GM23248 (cell line): ENCODE measurements around the gene EDC3. TPM values are rescaled to one million over a fixed set of nuclear protein-coding genes. Genes with fewer than 3 reads are reported as not detected.
"Not testable (repeated sequence)": the region's sequence is repeated elsewhere in the genome, so short reads cannot be mapped to it uniquely, and the experiment has no call there.

Experiments used
- DNase-seq: peaks from one replicate; pipeline ENCODE4 v3.0.0-alpha.2; 2015
- H2AFZ ChIP-seq: fragments of 200-600 bp; sonication (generic); 2 replicates; pipeline ENCODE4 v1.6.1; 2016; ENCODE audit warnings: antibody characterized with exemption
- H3F3A ChIP-seq: fragments of 200-600 bp; sonication (generic); 2 replicates; pipeline ENCODE4 v1.6.1; 2016; ENCODE audit warnings: mild to moderate bottlenecking, antibody characterized with exemption, mixed run types; ENCODE audit not compliant: insufficient read depth
- H3K27ac ChIP-seq: fragments of 200-600 bp; sonication (generic); 2 replicates; pipeline ENCODE4 v1.5.1; 2016; ENCODE audit warnings: mild to moderate bottlenecking
- H3K27me3 ChIP-seq: fragments of 200-600 bp; sonication (generic); replicated peaks from 2 replicates; pipeline ENCODE4 v1.6.1; 2016; ENCODE audit warnings: mild to moderate bottlenecking; ENCODE audit not compliant: insufficient read depth
- H3K36me3 ChIP-seq: fragments of 200-600 bp; sonication (generic); 2 replicates; pipeline ENCODE4 v1.6.1; 2016; ENCODE audit warnings: low read depth, mild to moderate bottlenecking
- H3K4me1 ChIP-seq: fragments of 200-600 bp; sonication (generic); 2 replicates; pipeline ENCODE4 v1.6.1; 2016; ENCODE audit warnings: mild to moderate bottlenecking; ENCODE audit not compliant: insufficient read depth
- H3K4me2 ChIP-seq: fragments of 200-600 bp; sonication (generic); one replicate; pipeline ENCODE4 v1.6.1; 2016; ENCODE audit warnings: mild to moderate bottlenecking; ENCODE audit not compliant: unreplicated experiment
- H3K4me3 ChIP-seq: fragments of 200-600 bp; sonication (generic); 2 replicates; pipeline ENCODE4 v1.5.1; 2016; ENCODE audit warnings: mild to moderate bottlenecking
- H3K79me2 ChIP-seq: fragments of 200-600 bp; sonication (generic); 2 replicates; pipeline ENCODE4 v1.6.1; 2016; ENCODE audit warnings: mild to moderate bottlenecking; ENCODE audit not compliant: insufficient read depth
- H3K9ac ChIP-seq: fragments of 200-600 bp; sonication (generic); 2 replicates; pipeline ENCODE4 v1.6.1; 2016; ENCODE audit warnings: mild to moderate bottlenecking
- H3K9me2 ChIP-seq: fragments of 200-600 bp; sonication (generic); 2 replicates; pipeline ENCODE4 v1.6.1; 2016; ENCODE audit warnings: mixed run types, mild to moderate bottlenecking, moderate library complexity; ENCODE audit not compliant: insufficient read depth
- H3K9me3 ChIP-seq: fragments of 200-600 bp; sonication (generic); one replicate; pipeline ENCODE4 v1.6.1; 2017; ENCODE audit warnings: low read depth
- H4K20me1 ChIP-seq: fragments of 200-600 bp; sonication (generic); 2 replicates; pipeline ENCODE4 v1.6.0; 2016; ENCODE audit not compliant: insufficient read depth
- EZH2 ChIP-seq: fragments of 200-600 bp; sonication (generic); IDR thresholded peaks from 2 replicates; pipeline ENCODE4 v1.6.1; 2018; ENCODE audit warnings: antibody characterized with exemption, mild to moderate bottlenecking; ENCODE audit not compliant: insufficient read depth, poor library complexity, severe bottlenecking
- EZH2phosphoT487 ChIP-seq: fragments of 200-600 bp; sonication (generic); IDR thresholded peaks from 2 replicates; pipeline ENCODE4 v1.6.1; 2018; ENCODE audit warnings: antibody characterized with exemption, moderate library complexity, mild to moderate bottlenecking, low read depth; ENCODE audit not compliant: insufficient read depth
- WGBS, 2 experiments: methylation state at CpG; one replicate each; pipeline ENCODE4 v1.1.6; 2015 to 2017; ENCODE audit warnings: low lambda C conversion rate in 2 of 2, low coverage in 1 of 2; ENCODE audit errors: missing lambda C conversion rate in 2 of 2; 5-methylcytosine and 5-hydroxymethylcytosine counted together
- in situ Hi-C: fragments of 300-500 bp; cut with MboI; formaldehyde crosslinking; loops from 2 replicates; pipeline ENCODE4 v1.15.0; 2020
- polyA plus RNA-seq: library from polyadenylated mRNA; unstranded; fragments of >200 nt; fragmentation: Nextera tagmentation; extraction: Ambion mirVana; gene quantifications from 2 replicates; pipeline ENCODE4 v1.2.1, GENCODE V29; 2016
- total RNA-seq: library from RNA; depleted of rRNA; stranded (reverse); fragments of >200 nt; shearing (Covaris generic); gene quantifications from 2 replicates; pipeline ENCODE4 v1.2.3, GENCODE V29; 2014

The EDC3 gene
- total and polyA plus RNA-seq, 2 experiments from 2014 or later: 13.9 to 21.8 TPM

- H3K27me3 ChIP-seq: peaks cover 53% of the 10 kb centered on the region
- WGBS, 2 experiments: 59 to 89% methylated on average over 3 of the region's 3 CpGs
Observed at GRCh38 chr15:74733269-74733668, 37.4 kb upstream of the EDC3 start.

GRCh38 chr15:74732846-74733245, 37.0 kb upstream of the EDC3 start:
- H3K9me3 ChIP-seq: no peaks in the 10 kb centered on the region
- H3K36me3 ChIP-seq: no peaks in the 10 kb centered on the region
- no peaks in the 10 kb centered on the region for H3F3A ChIP-seq
- no peaks in the 10 kb centered on the region for H3K9me2 ChIP-seq
- H3K4me2 ChIP-seq: no peak overlapping the region
- WGBS, 2 experiments: 60 to 70% methylated on average over 5 of the region's 5 CpGs
- H3K27ac ChIP-seq: no peak overlapping the region
- H4K20me1 ChIP-seq: no peaks in the 10 kb centered on the region
- no peak overlapping the region for H3K4me3 ChIP-seq
- DNase-seq: no peak
- in situ Hi-C loops: no loop called here
- peaks cover 55% of the 10 kb centered on the region for H3K27me3 ChIP-seq
- H3K4me1 ChIP-seq: no peaks in the 10 kb centered on the region
- no peaks in the 10 kb centered on the region for H3K79me2 ChIP-seq
- H2AFZ ChIP-seq: no peak overlapping the region
- no peak for TF ChIP-seq EZH2
- TF ChIP-seq EZH2phosphoT487: no peak
- H3K9ac ChIP-seq: no peak overlapping the region

More at GRCh38 chr15:74733269-74733668, 37.4 kb upstream of the EDC3 start:
- Histone ChIP-seq H3K4me3 (no peak overlapping the region), H3K4me1 (no peaks in the 10 kb centered on the region), H3K9me3 (no peaks in the 10 kb centered on the region), H2AFZ (no peak overlapping the region), H3K27ac (no peak overlapping the region), H3K4me2 (no peak overlapping the region), H3F3A (no peaks in the 10 kb centered on the region), H3K9me2 (no peaks in the 10 kb centered on the region), H3K79me2 (no peaks in the 10 kb centered on the region), H4K20me1 (no peaks in the 10 kb centered on the region), H3K36me3 (no peaks in the 10 kb centered on the region), H3K9ac (no peak overlapping the region)
- in situ Hi-C loops: no loop called here
- DNase-seq: no peak
- TF ChIP-seq EZH2 (no peak), EZH2phosphoT487 (no peak)

- Histone ChIP-seq H3K27ac (no peak overlapping the region), H3K27me3 (peaks cover 68% of the 10 kb centered on the region), H4K20me1 (no peaks in the 10 kb centered on the region), H3K4me2 (no peak overlapping the region), H3K9me3 (no peaks in the 10 kb centered on the region), H3K4me1 (no peaks in the 10 kb centered on the region), H3K4me3 (no peak overlapping the region), H3K79me2 (no peaks in the 10 kb centered on the region), H3K36me3 (no peaks in the 10 kb centered on the region), H2AFZ (no peak overlapping the region), H3F3A (no peaks in the 10 kb centered on the region), H3K9me2 (no peaks in the 10 kb centered on the region), H3K9ac (no peak overlapping the region)
- in situ Hi-C loops: no loop called here
- TF ChIP-seq EZH2phosphoT487 (no peak), EZH2 (no peak)
- WGBS, 2 experiments: 63 to 71% methylated on average over 7 of the region's 7 CpGs
- DNase-seq: no peak
Observed at GRCh38 chr15:74730619-74731316, 34.9 kb upstream of the EDC3 start.

GRCh38 chr15:74729372-74729771, 33.5 kb upstream of the EDC3 start:
- DNase-seq, H3K79me2 ChIP-seq, H3K27ac ChIP-seq, H4K20me1 ChIP-seq, H3K9me2 ChIP-seq, H3F3A ChIP-seq, in situ Hi-C loops, H2AFZ ChIP-seq, H3K4me3 ChIP-seq, H3K4me1 ChIP-seq, H3K9me3 ChIP-seq, H3K36me3 ChIP-seq, H3K4me2 ChIP-seq, H3K9ac ChIP-seq: not testable (repeated sequence)
- 38 to 46% methylated on average over 6 of the region's 6 CpGs for WGBS, 2 experiments
- peaks cover 64% of the 10 kb centered on the region for H3K27me3 ChIP-seq

- H3K9me3 ChIP-seq, H3K4me3 ChIP-seq, DNase-seq, H3K4me1 ChIP-seq, H3K27ac ChIP-seq, H2AFZ ChIP-seq, H4K20me1 ChIP-seq, H3K36me3 ChIP-seq, H3K9ac ChIP-seq, in situ Hi-C loops, H3K4me2 ChIP-seq, H3K9me2 ChIP-seq, H3F3A ChIP-seq, H3K79me2 ChIP-seq: not testable (repeated sequence)
- H3K27me3 ChIP-seq: peaks cover 67% of the 10 kb centered on the region
- WGBS, 2 experiments: 66 to 77% methylated on average over 9 to 18 of the region's 30 CpGs
Observed at GRCh38 chr15:74728699-74729098, 32.9 kb upstream of the EDC3 start.
